Measurements from ENCODE around the gene APOD.
"Not testable (repeated sequence)": the region's sequence is repeated elsewhere in the genome, so short reads cannot be mapped to it uniquely, and the experiment has no call there.

APOD gene

GRCh38 chr3:195617784-195618659, 34.3 kb upstream of the APOD start:
- not testable (repeated sequence) for ATAC-seq

GRCh38 chr3:195617134-195617533, 33.4 kb upstream of the APOD start:
- not testable (repeated sequence) for ATAC-seq

GRCh38 chr3:195616681-195617080, 32.9 kb upstream of the APOD start:
- TF ChIP-seq CSRNP3 (CRISPR knock-in tag; IDR thresholded peaks at IDR 0.05) = no peak
- no peak for TF ChIP-seq OSR1 (CRISPR knock-in tag; IDR thresholded peaks at IDR 0.05)
- no peak for TF ChIP-seq ZFP3 (CRISPR knock-in tag; IDR thresholded peaks at IDR 0.05)
- no peak for ATAC-seq

- ATAC-seq = not testable (repeated sequence)
Measured at GRCh38 chr3:195615952-195616537, 32.3 kb upstream of the APOD start.

- not testable (repeated sequence) for ATAC-seq
Measured at GRCh38 chr3:195614672-195615504, 31.1 kb upstream of the APOD start.

- no peak for ATAC-seq
- no peak for TF ChIP-seq ISL1 (CRISPR knock-in tag; IDR thresholded peaks at IDR 0.05)
- TF ChIP-seq BACH2 (CRISPR knock-in tag; IDR thresholded peaks at IDR 0.05; ENCODE audit: borderline replicate concordance) = no peak
- no peak for TF ChIP-seq RARB (CRISPR knock-in tag; IDR thresholded peaks at IDR 0.05)
- TF ChIP-seq CREB5 (CRISPR knock-in tag; IDR thresholded peaks at IDR 0.05; ENCODE audit: low read depth) = no peak
- no peak for TF ChIP-seq ARNTL (CRISPR knock-in tag; IDR thresholded peaks at IDR 0.05; ENCODE audit: borderline replicate concordance, low read depth)
- no peak for TF ChIP-seq ESRRG (CRISPR knock-in tag; IDR thresholded peaks at IDR 0.05)
- TF ChIP-seq PPARA (CRISPR knock-in tag; IDR thresholded peaks at IDR 0.05; ENCODE audit: borderline replicate concordance) = no peak
- TF ChIP-seq TSHZ2 (CRISPR knock-in tag; IDR thresholded peaks at IDR 0.05) = no peak
- no peak for TF ChIP-seq ZFP3 (CRISPR knock-in tag; IDR thresholded peaks at IDR 0.05)
- TF ChIP-seq TOX (CRISPR knock-in tag; IDR thresholded peaks at IDR 0.05; ENCODE audit: borderline replicate concordance) = no peak
- no peak for TF ChIP-seq ZNF565 (CRISPR knock-in tag; conservative IDR thresholded peaks at IDR 0.05; ENCODE audit: low read depth)
- no peak for TF ChIP-seq CSRNP3 (CRISPR knock-in tag; IDR thresholded peaks at IDR 0.05)
- TF ChIP-seq OSR1 (CRISPR knock-in tag; IDR thresholded peaks at IDR 0.05) = no peak
- TF ChIP-seq SNAI2 (CRISPR knock-in tag; IDR thresholded peaks at IDR 0.05) = no peak
- no peak for TF ChIP-seq ZFP30 (CRISPR knock-in tag; IDR thresholded peaks at IDR 0.05)
- no peak for TF ChIP-seq POU6F1 (CRISPR knock-in tag; IDR thresholded peaks at IDR 0.05; ENCODE audit: borderline replicate concordance, low read depth)
Measured at GRCh38 chr3:195613468-195614069, 29.8 kb upstream of the APOD start.
